Measurements from ENCODE around the gene KLHL36. TPM values are rescaled to one million over a fixed set of nuclear protein-coding genes. Genes with fewer than 3 reads are reported as not detected.
"Not testable (repeated sequence)": the region's sequence is repeated elsewhere in the genome, so short reads cannot be mapped to it uniquely, and the experiment has no call there.

The KLHL36 gene
- polyA plus RNA-seq, 4 donors = 21.1 to 31.9 (median 24.8) TPM

DNA sequence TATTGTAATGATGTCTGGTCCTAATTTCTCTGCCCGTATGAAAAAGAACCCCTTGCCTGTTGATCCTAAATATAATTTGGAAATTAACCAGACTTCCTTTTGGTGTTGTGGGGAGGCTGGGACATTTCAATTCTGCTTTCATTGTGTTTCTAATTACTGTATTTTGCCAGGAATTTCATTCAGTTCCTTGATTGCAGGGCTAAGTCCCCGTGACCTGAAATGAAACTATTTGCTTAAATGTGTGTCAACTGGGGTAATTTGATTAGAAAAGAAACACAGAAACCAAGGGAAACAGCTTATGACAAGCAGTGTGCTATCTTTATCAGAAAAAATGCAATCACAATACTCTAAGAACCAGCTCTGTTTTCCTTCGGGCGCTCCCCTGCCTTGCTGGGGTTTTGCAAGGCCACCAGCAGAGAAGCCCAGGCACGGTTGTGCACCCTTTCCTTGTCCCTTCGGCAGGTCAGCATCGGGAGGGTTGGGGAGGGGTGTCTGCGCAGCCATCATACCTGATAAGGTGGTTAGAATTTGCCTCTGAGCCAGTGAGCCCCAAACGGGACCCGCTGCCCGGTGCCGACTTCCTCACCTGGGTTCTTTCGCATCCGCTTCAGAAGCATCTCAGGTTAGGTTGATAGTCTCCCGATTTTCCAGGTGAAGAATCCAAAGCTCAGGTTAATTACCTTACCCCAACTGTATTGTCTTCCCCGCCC, 19.4 kb downstream of the KLHL36 start:
- DNase-seq (ENCODE audit: low read depth in 4 of 4, low spot score in 3 of 4) = no peak

DNA sequence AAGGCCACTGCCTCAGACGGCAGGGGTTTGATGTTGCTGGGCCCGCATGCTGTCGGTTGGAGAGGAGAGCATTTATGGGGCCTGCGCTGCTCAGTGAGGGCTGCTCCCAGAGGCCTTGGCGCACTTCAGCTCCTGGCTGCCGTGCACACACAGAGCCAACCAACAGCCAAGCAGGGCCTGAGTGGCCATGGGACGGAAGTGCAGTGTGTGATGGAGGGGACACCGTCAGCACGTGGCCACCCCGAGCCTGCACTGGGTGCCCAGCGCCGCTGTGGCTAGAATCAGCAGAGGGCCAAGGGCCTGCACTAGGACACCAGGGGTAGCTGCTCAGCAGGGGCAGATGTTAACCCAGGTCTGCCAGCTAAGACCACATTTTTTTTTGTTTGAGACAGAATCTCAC, 21.8 kb downstream of the KLHL36 start:
- DNase-seq (ENCODE audit: low read depth in 4 of 4, low spot score in 3 of 4) = no peak

DNA sequence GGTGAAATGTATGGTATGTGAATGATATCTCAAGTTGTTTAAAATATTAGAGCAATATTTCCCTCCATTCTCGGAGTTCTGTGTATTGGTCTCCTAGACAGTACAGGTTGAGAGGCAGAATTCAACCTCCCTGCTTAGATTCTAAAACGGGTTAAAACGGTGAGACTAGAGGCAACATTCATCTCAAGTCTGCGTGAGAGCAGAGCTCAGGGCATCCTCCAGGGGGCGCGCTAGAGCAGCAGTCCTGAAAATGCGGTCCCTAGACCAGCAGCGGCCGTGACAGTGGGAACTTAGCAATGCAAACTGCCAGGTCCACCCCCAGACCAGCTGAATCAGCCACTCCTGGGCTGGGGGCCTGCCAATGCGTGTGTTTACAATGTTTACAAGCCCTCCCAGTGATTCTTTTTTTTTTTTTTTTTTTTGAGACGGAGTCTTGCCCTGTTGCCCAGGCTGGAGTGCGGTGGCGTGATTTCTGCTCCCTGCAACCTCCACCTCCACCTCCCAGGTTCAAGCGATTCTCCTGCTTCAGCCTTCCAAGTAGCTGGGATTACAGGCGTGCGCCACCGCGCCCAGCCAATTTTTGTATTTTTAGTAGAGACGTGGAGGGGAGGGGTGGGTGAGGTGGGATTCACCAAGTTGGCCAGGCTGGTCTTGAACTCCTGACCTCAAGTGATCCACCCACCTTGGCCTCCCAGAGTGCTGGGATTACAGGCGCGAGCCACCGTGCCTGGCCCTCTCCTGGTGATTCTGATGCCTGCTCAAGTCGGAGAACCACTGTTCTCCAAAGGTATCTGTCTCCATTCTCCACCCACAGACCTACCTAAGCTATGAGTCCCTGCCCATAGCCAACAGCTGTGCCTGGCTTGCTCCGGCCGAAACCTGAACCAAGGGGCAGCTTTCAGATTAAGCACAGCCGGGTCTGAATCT, 24.2 kb downstream of the KLHL36 start:
- DNase-seq (ENCODE audit: low read depth in 4 of 4, low spot score in 3 of 4) = no peak

- DNase-seq (ENCODE audit: low read depth in 4 of 4, low spot score in 3 of 4) = no peak
Measured at GRCh38 chr16:84673203-84673535, 24.9 kb downstream of the KLHL36 start.

- no peak for DNase-seq (ENCODE audit: low read depth in 4 of 4, low spot score in 3 of 4)
Measured at GRCh38 chr16:84673561-84673960, 25.2 kb downstream of the KLHL36 start.

GRCh38 chr16:84675423-84675822, 27.1 kb downstream of the KLHL36 start:
- DNase-seq (ENCODE audit: low read depth in 4 of 4, low spot score in 3 of 4) = no peak

- no peak for DNase-seq (ENCODE audit: low read depth in 4 of 4, low spot score in 3 of 4)
Measured at GRCh38 chr16:84675884-84676283, 27.6 kb downstream of the KLHL36 start.

DNA sequence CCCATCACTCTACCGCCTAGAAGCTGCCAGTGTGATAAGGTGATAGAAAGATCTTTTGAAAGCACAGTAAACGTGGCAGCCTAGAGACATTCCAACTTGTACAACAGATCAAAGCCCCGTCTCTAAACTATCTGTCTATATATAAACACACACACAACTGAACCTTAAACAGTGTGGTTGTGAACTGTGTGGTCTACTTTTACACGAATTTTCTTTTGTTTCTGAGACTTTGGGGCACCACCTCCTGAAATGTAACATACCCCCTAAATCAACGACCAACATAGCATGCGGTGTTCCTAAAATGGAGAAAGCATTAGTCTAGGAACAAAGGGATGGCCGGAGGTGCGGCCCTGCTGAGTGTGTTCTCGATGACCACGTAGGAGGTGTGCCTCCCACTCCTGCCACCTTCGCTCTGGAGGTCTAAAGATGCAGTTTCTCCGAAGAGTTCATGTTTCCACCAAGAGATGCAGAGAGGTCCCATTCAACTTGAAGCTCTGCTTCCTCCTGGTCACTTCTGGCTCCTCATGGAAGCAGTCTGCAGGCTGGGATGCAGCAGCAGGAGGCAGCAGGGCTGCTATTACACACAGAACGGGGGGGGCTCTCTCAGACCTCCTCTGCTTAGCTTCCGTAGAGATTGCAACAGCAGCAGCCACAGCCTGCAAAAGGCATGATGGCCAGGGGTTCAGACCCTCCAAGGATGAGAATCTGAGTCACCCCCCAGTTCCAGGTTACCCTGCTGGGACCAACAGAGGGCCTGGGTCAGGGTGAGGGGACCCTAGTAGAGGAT, 28.9 kb downstream of the KLHL36 start:
- DNase-seq (ENCODE audit: low read depth in 4 of 4, low spot score in 3 of 4) = no peak

DNA sequence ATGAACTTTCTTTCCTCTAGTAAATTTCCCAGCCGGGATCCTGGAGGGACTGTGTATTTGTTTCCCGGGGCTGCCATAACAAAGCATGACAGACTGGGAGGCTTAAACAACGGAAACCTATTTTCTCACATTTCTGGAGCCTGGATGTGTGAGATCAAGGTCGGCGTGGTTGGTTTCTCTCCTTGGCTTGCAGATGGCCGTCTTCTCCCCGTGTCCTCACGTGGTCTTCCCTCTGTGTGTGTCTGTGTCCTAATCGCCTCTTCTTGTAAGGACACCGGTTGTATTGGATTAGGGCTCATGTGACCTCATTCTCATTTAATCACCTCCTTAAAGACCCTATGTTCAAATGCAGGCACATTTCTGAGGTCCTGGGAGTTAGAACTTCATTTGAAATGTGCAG, 29.5 kb downstream of the KLHL36 start:
- no peak for DNase-seq (ENCODE audit: low read depth in 4 of 4, low spot score in 3 of 4)

GRCh38 chr16:84678541-84678940, 30.2 kb downstream of the KLHL36 start:
- DNase-seq (ENCODE audit: low read depth in 4 of 4, low spot score in 3 of 4) = no peak

- DNase-seq (ENCODE audit: low read depth in 4 of 4, low spot score in 3 of 4) = no peak
Measured at GRCh38 chr16:84680165-84680842, 32.0 kb downstream of the KLHL36 start.

- no peak for DNase-seq (ENCODE audit: low read depth in 4 of 4, low spot score in 3 of 4)
Measured at GRCh38 chr16:84680843-84681629, 32.7 kb downstream of the KLHL36 start.

GRCh38 chr16:84683691-84684591, 35.6 kb downstream of the KLHL36 start:
- DNase-seq (ENCODE audit: low read depth in 4 of 4, low spot score in 3 of 4) = no peak

DNA sequence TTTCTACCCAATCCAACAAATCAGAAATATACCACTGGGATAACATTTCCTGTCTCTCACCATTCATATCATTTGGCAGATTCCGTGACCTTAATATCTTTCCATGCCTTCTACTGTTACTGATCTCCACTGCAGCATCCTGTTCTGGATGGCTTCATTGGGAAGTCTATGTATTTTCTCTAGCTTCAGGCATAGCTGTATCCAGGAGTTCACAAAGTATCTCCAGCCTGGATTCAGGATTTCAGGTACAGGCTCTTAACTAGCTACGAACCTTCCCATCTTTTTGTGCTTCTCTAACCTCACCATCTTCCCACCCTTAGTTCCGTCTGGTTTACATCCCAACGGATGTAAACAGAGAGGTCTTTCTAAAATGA, 36.3 kb downstream of the KLHL36 start:
- no peak for DNase-seq (ENCODE audit: low read depth in 4 of 4, low spot score in 3 of 4)

GRCh38 chr16:84685210-84685609, 36.9 kb downstream of the KLHL36 start:
- no peak for DNase-seq (ENCODE audit: low read depth in 4 of 4, low spot score in 3 of 4)

GRCh38 chr16:84686707-84687298, 38.5 kb downstream of the KLHL36 start:
- no peak for DNase-seq (ENCODE audit: low read depth in 4 of 4, low spot score in 3 of 4)

GRCh38 chr16:84687715-84688114, 39.4 kb downstream of the KLHL36 start:
- DNase-seq (ENCODE audit: low read depth in 4 of 4, low spot score in 3 of 4) = no peak

DNA sequence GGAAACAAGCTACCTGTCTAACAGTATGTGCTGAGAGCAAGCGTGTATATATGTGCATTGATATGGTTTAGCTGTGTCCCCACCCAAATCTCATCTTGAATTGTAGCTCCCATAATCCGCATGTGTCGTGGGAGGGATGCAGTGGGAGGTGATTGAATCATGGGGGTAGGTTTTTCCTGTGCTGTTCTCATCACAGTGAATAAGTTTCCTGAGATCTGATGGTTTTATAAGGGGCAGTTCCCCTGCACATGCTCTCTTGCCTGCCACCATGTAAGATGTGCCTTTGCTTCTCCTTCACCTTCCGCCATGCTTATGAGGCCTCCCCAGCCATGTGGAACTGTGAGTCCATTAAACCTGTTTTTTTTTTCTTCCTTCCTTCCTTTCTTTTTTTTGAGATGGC, 39.9 kb downstream of the KLHL36 start:
- not testable (repeated sequence) for DNase-seq (ENCODE audit: low read depth in 4 of 4, low spot score in 3 of 4)

DNA sequence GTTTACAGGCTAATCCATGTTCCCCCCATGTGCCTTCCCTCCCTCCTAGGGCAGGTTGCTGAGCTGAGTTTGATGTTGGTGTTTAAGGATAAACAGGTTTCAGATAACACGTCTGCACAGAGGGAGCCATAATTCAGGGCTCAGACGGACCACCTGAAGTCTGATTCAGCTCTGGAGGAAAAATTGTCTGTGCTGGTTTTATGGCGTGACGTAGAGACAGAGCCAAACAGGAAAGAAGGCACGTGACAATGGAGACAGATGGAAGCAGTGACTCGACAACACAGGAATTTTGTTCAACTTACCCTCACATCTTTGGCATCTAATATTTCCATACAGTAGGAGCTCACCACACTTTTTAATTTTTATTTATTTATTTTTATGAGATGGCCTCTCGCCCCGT, 40.8 kb downstream of the KLHL36 start:
- no peak for DNase-seq (ENCODE audit: low read depth in 4 of 4, low spot score in 3 of 4)

Measured in left renal pelvis (tissue), 4 donors.